Measurements from ENCODE around the gene THOC7.

Gene THOC7

DNA sequence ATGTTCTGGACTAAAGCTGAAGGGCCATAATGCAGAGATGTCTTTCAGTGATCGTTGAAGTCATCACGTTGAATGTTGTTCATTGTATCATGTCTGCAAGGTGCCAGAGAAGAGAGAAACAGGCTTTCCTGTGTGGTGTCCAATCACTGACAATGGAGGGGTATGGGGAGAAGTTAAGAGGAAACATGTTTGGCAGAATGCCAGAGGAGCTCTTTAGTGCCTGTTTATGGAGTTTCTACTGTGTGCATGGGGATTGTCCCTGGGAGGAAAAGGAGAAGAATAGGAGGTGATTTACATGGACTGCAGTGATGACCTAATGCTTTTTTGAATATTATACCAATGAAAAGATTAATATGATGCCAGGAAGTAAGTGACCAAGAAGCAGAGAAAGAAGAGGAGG, 36.9 kb upstream of the THOC7 start:
- no peak overlapping the region for H3K4me3 ChIP-seq (ENCODE audit: low read depth, low read length)
- DNase-seq (ENCODE audit: low read depth) = no peak
- TF ChIP-seq MYC (IDR thresholded peaks at IDR 0.05; ENCODE audit: low read depth, low read length) (no peak), POLR2A (IDR thresholded peaks at IDR 0.05; ENCODE audit: extremely low read depth, insufficient read length) (no peak)
- TF ChIP-seq, protein P1, sequence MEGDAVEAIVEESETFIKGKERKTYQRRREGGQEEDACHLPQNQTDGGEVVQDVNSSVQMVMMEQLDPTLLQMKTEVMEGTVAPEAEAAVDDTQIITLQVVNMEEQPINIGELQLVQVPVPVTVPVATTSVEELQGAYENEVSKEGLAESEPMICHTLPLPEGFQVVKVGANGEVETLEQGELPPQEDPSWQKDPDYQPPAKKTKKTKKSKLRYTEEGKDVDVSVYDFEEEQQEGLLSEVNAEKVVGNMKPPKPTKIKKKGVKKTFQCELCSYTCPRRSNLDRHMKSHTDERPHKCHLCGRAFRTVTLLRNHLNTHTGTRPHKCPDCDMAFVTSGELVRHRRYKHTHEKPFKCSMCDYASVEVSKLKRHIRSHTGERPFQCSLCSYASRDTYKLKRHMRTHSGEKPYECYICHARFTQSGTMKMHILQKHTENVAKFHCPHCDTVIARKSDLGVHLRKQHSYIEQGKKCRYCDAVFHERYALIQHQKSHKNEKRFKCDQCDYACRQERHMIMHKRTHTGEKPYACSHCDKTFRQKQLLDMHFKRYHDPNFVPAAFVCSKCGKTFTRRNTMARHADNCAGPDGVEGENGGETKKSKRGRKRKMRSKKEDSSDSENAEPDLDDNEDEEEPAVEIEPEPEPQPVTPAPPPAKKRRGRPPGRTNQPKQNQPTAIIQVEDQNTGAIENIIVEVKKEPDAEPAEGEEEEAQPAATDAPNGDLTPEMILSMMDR (IDR thresholded peaks at IDR 0.05; ENCODE audit: low read depth, low read length) = no peak
- TF ChIP-seq, protein P2, sequence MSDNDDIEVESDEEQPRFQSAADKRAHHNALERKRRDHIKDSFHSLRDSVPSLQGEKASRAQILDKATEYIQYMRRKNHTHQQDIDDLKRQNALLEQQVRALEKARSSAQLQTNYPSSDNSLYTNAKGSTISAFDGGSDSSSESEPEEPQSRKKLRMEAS (IDR thresholded peaks at IDR 0.05; ENCODE audit: low read depth, low read length) = no peak

DNA sequence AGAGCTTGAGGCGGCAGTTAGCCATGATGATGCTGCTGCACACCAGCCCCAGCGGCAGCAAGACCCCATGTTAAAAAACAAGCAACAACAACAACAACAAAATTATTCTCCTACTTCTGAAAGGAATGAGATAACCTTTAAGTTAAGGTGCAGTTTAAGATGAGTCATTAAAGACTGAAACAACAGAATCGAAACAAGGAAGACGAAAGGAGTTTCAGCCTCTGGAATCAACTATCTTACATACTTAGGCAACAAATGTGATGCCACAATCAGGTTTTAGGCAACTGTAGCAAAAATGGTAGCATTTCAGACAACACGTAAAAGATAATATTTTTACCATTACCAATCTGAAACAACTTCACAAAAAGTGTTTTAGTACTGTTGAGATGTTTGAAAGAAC, 36.4 kb upstream of the THOC7 start:
- H3K4me3 ChIP-seq (ENCODE audit: low read depth, low read length) = no peak overlapping the region
- no peak for DNase-seq (ENCODE audit: low read depth)
- TF ChIP-seq, protein P1 (IDR thresholded peaks at IDR 0.05; ENCODE audit: low read depth, low read length) = no peak
- TF ChIP-seq MYC (IDR thresholded peaks at IDR 0.05; ENCODE audit: low read depth, low read length) = no peak
- TF ChIP-seq, protein P2 (IDR thresholded peaks at IDR 0.05; ENCODE audit: low read depth, low read length) = no peak
- TF ChIP-seq POLR2A (IDR thresholded peaks at IDR 0.05; ENCODE audit: extremely low read depth, insufficient read length) = no peak

DNA sequence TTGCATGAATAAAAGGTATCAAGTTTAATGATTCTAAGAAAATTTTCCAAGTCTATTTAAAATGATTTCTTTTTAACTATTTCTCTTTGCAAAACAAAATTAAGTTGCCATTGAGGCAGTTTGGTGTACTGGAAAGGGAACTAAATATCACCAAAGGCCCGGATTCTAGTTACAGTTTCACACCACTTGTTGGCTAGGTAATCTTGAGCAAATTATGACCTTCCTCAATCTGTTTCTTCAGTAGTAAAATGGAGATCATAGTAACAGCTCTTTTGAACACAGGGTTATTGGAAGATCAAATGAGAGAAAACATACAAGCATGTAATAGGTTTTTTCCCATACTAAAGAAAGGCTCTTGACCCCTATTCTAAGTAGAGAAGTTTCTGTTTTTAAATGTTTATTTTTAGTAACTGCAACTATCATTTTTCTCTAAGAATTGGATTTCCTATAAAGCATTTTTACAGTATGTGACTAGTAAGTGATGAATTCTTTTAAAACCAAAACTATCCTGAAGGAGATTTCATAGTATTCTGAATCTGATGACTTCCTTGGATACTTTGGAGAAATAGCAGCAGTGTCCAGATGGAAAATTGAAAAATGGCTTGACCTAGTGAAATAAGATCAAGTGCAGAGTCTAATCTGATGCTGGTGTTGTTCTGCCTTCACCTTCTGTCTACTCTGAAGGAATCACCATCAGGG, 32.9 kb upstream of the THOC7 start:
- no peak for DNase-seq (ENCODE audit: low read depth)
- TF ChIP-seq MYC (IDR thresholded peaks at IDR 0.05; ENCODE audit: low read depth, low read length) (no peak), POLR2A (IDR thresholded peaks at IDR 0.05; ENCODE audit: extremely low read depth, insufficient read length) (no peak)
- TF ChIP-seq, protein P2 (IDR thresholded peaks at IDR 0.05; ENCODE audit: low read depth, low read length) = no peak
- TF ChIP-seq, protein P1 (IDR thresholded peaks at IDR 0.05; ENCODE audit: low read depth, low read length) = no peak
- H3K4me3 ChIP-seq (ENCODE audit: low read depth, low read length) = no peak overlapping the region

DNA sequence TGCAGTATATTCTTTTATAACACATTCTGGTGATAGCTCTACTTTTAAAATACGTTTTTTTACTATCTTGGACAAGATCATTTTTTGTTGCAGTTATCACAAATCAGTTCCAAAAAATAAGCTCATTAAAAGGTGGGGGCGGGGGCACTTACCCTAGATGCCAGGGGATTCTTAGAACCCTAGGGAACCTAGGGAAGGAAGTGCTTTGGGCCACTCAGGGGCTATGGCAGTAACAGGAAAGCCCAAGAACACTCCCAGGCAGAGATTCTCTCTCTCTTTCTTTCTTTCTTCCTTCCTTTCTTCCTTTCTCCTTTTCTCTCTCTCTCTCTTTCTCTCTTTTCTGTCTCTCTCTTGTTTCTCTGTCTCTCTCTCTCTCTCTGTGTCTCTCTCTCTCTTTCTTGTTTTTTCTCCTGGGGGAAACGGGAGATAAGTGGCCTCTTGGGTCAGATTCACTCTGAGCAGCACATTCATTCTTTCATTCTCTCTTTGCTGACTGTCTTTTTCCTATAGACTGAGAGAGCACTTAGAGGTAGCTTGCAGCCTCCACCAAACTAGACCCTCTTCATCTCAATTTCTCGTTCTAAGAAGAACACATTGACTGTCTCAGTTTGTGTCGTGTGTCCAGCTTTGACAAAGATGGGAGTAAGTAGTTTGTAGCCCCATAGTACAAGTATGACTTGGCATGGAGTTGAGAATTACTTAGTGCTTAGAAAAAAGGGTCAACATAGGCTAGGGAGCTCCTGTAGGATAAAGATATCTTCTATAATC, 32.0 kb upstream of the THOC7 start:
- no peak for DNase-seq (ENCODE audit: low read depth)
- no peak overlapping the region for H3K4me3 ChIP-seq (ENCODE audit: low read depth, low read length)
- TF ChIP-seq POLR2A (IDR thresholded peaks at IDR 0.05; ENCODE audit: extremely low read depth, insufficient read length) = no peak
- TF ChIP-seq, protein P2 (IDR thresholded peaks at IDR 0.05; ENCODE audit: low read depth, low read length) = no peak
- TF ChIP-seq, protein P1 (IDR thresholded peaks at IDR 0.05; ENCODE audit: low read depth, low read length) = no peak
- TF ChIP-seq MYC (IDR thresholded peaks at IDR 0.05; ENCODE audit: low read depth, low read length) = no peak

DNA sequence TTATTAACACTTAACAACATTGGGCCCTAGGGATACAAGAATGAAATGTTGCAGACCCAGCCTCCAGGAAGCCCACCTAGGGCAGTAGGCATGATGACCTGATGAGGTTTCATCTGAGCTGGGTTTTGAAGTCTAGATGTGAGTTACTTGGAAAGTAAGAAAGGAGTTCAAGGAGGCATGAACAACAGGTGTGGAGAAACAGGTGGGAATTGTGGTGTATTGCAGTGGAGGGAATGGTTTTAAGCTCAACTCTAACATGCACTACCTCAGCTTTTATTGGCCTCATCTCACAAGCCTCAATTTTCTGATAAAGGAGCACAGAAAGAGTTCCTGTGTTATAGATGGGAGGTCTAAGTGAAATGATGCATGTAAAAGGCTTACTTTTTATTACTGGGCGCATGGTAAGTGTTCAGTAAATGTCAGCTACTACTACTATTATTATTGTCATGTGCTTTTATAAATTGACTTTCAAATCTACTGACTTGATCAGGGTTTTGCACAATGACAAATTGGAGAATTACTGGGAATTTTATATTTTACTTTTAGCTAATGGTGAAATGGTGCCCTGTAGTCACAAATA, 29.3 kb upstream of the THOC7 start:
- TF ChIP-seq, protein P2 (IDR thresholded peaks at IDR 0.05; ENCODE audit: low read depth, low read length) = no peak
- TF ChIP-seq MYC (IDR thresholded peaks at IDR 0.05; ENCODE audit: low read depth, low read length) (no peak), POLR2A (IDR thresholded peaks at IDR 0.05; ENCODE audit: extremely low read depth, insufficient read length) (no peak)
- TF ChIP-seq, protein P1 (IDR thresholded peaks at IDR 0.05; ENCODE audit: low read depth, low read length) = no peak
- no peak overlapping the region for H3K4me3 ChIP-seq (ENCODE audit: low read depth, low read length)
- DNase-seq (ENCODE audit: low read depth) = no peak
